Measurements from ENCODE around the gene OR51E2.
A peak's percentile ranks its signal among the peaks of the same experiment; 100 is the strongest.

OR51E2 gene

GRCh38 chr11:4700436-4700820 is 2.8 kb upstream of the OR51E2 start:
- Histone ChIP-seq H3K27me3 (ENCODE audit: low read depth, low read length) (no peaks in the 10 kb centered on the region; the same call in 1 of the 2 replicates), H4K20me1 (ENCODE audit: insufficient read depth, low read length) (no peaks in the 10 kb centered on the region), H3K36me3 (replicated peaks; ENCODE audit: low read depth, low read length) (no peaks in the 10 kb centered on the region), H3K27ac (ENCODE audit: low read length) (no peak overlapping the region), H3K79me2 (ENCODE audit: low read length) (no peaks in the 10 kb centered on the region), H3K4me3 (ENCODE audit: low read length) (no peak overlapping the region), H3K4me2 (ENCODE audit: low read length) (no peak overlapping the region), H3K4me1 (ENCODE audit: low read length) (peaks cover 28% of the 10 kb centered on the region), H3K9me3 (ENCODE audit: insufficient read depth, low read length) (no peaks in the 10 kb centered on the region), H2AFZ (ENCODE audit: low read depth, low read length) (no peak overlapping the region), H3K9ac (ENCODE audit: low read length) (no peak overlapping the region)
- TF ChIP-seq EZH2phosphoT487 (IDR thresholded peaks at IDR 0.05; ENCODE audit: low read depth) (no peak), CTCF (IDR thresholded peaks at IDR 0.05; ENCODE audit: low read depth, low read length) (no peak)

GRCh38 chr11:4699697-4700435 is 2.2 kb upstream of the OR51E2 start:
- no peak overlapping the region for H3K9ac ChIP-seq (ENCODE audit: low read length)
- H2AFZ ChIP-seq (ENCODE audit: low read depth, low read length): no peak overlapping the region
- peak overlapping the region; percentile 21; the same call in 1 of the 2 replicates for H3K27ac ChIP-seq (ENCODE audit: low read length)
- no peak overlapping the region; the same call in 1 of the 2 replicates for H3K4me2 ChIP-seq (ENCODE audit: low read length)
- H3K36me3 ChIP-seq (replicated peaks; ENCODE audit: low read depth, low read length): no peaks in the 10 kb centered on the region
- H4K20me1 ChIP-seq (ENCODE audit: insufficient read depth, low read length): no peaks in the 10 kb centered on the region
- peaks cover 28% of the 10 kb centered on the region for H3K4me1 ChIP-seq (ENCODE audit: low read length)
- TF ChIP-seq EZH2phosphoT487 (IDR thresholded peaks at IDR 0.05; ENCODE audit: low read depth) (no peak), CTCF (IDR thresholded peaks at IDR 0.05; ENCODE audit: low read depth, low read length) (no peak)
- H3K27me3 ChIP-seq (ENCODE audit: low read depth, low read length): no peaks in the 10 kb centered on the region; the same call in 1 of the 2 replicates
- H3K4me3 ChIP-seq (ENCODE audit: low read length): no peak overlapping the region
- H3K9me3 ChIP-seq (ENCODE audit: insufficient read depth, low read length): no peaks in the 10 kb centered on the region
- no peaks in the 10 kb centered on the region for H3K79me2 ChIP-seq (ENCODE audit: low read length)

- Histone ChIP-seq H3K9me3 (ENCODE audit: insufficient read depth, low read length) (no peaks in the 10 kb centered on the region), H3K27me3 (ENCODE audit: low read depth, low read length) (no peaks in the 10 kb centered on the region; the same call in 1 of the 2 replicates), H3K4me1 (ENCODE audit: low read length) (peaks cover 12% of the 10 kb centered on the region), H3K9ac (ENCODE audit: low read length) (no peak overlapping the region), H3K4me2 (ENCODE audit: low read length) (no peak overlapping the region), H3K27ac (ENCODE audit: low read length) (no peak overlapping the region), H3K36me3 (replicated peaks; ENCODE audit: low read depth, low read length) (no peaks in the 10 kb centered on the region), H3K79me2 (ENCODE audit: low read length) (no peaks in the 10 kb centered on the region), H4K20me1 (ENCODE audit: insufficient read depth, low read length) (no peaks in the 10 kb centered on the region), H2AFZ (ENCODE audit: low read depth, low read length) (no peak overlapping the region), H3K4me3 (ENCODE audit: low read length) (no peak overlapping the region)
- no peak for TF ChIP-seq EZH2phosphoT487 (IDR thresholded peaks at IDR 0.05; ENCODE audit: low read depth)
- no peak for TF ChIP-seq CTCF (IDR thresholded peaks at IDR 0.05; ENCODE audit: low read depth, low read length)
These were observed 2.2 kb downstream of the OR51E2 start for GRCh38 chr11:4695442-4695841.

- TF ChIP-seq CTCF (IDR thresholded peaks at IDR 0.05; ENCODE audit: low read depth, low read length) (no peak), EZH2phosphoT487 (IDR thresholded peaks at IDR 0.05; ENCODE audit: low read depth) (no peak)
- no peaks in the 10 kb centered on the region for H3K79me2 ChIP-seq (ENCODE audit: low read length)
- no peaks in the 10 kb centered on the region for H3K4me1 ChIP-seq (ENCODE audit: low read length)
- H3K9me3 ChIP-seq (ENCODE audit: insufficient read depth, low read length): no peaks in the 10 kb centered on the region
- no peak overlapping the region for H3K4me2 ChIP-seq (ENCODE audit: low read length)
- no peaks in the 10 kb centered on the region for H4K20me1 ChIP-seq (ENCODE audit: insufficient read depth, low read length)
- H3K9ac ChIP-seq (ENCODE audit: low read length): no peak overlapping the region
- no peak overlapping the region for H3K4me3 ChIP-seq (ENCODE audit: low read length)
- H3K27me3 ChIP-seq (ENCODE audit: low read depth, low read length): no peaks in the 10 kb centered on the region
- no peaks in the 10 kb centered on the region for H3K36me3 ChIP-seq (replicated peaks; ENCODE audit: low read depth, low read length)
- H2AFZ ChIP-seq (ENCODE audit: low read depth, low read length): no peak overlapping the region
- H3K27ac ChIP-seq (ENCODE audit: low read length): no peak overlapping the region
These were observed 12.9 kb downstream of the OR51E2 start for GRCh38 chr11:4684631-4685285.
